Activated T-helper 17 cell treated with anti-CD3 and anti-CD28 coated beads, Interleukin-2, amount 50 U/mL, for 72 hours (primary cell): ENCODE results near the gene ATL2. TPM values are rescaled to one million over a fixed set of nuclear protein-coding genes. Genes with fewer than 3 reads are reported as not detected.
"Not testable (repeated sequence)": the region's sequence is repeated elsewhere in the genome, so short reads cannot be mapped to it uniquely, and the experiment has no call there.

ENCODE experiments used
- ATAC-seq: fragments of 150-1000 bp; cut with Tn5 transposase; replicated peaks from 2 replicates; pipeline ENCODE4 v1.10.0; 2021; ENCODE audit warnings: mild to moderate bottlenecking, moderate library complexity
- H3K27ac Mint-ChIP-seq: one replicate; pipeline ENCODE4 v1.8.0; 2022; ENCODE audit warnings: mixed read lengths
- H3K27me3 Mint-ChIP-seq: one replicate; pipeline ENCODE4 v1.8.0; 2022; ENCODE audit warnings: mixed read lengths
- H3K36me3 Mint-ChIP-seq: one replicate; pipeline ENCODE4 v1.8.0; 2022; ENCODE audit warnings: low read depth, mild to moderate bottlenecking, mixed read lengths
- H3K4me1 Mint-ChIP-seq: one replicate; pipeline ENCODE4 v1.8.0; 2022; ENCODE audit warnings: mixed read lengths
- H3K4me3 Mint-ChIP-seq: one replicate; pipeline ENCODE4 v1.8.0; 2022; ENCODE audit warnings: mild to moderate bottlenecking, mixed read lengths
- H3K9me3 Mint-ChIP-seq: one replicate; pipeline ENCODE4 v1.8.0; 2022; ENCODE audit warnings: mixed read lengths
- total RNA-seq, 2 donors: library from RNA; stranded (reverse); gene quantifications; one replicate each; pipeline ENCODE4 v1.2.3, GENCODE V29; 2022

Gene ATL2
- total RNA-seq, 2 donors from 2014 or later, result 30.9 to 52.8 TPM

DNA sequence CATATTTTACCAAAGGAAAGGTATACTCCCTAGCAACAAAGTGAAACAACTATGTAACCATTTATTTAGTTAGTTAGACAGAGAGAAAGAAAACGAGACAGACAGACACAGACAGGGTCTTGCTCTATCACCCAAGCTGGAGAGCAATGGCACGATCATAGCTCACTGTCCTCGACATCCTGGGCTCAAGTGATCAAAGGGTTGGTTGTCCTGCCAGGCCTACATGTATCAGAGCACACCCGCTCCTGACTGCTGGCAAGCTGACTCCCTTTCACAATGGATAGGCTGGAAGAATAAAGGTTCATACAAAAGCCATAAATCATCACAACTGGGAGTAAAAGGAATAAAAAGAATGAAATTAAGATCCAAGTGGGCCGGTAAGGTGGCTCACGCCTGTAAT, 53.5 kb downstream of the ATL2 start:
- ATAC-seq, result no peak
- Mint-ChIP-seq H3K27me3 (no peaks in the 10 kb centered on the region), H3K4me3 (no peak overlapping the region), H3K36me3 (peaks cover 52% of the 10 kb centered on the region), H3K27ac (no peak overlapping the region), H3K4me1 (peaks cover 21% of the 10 kb centered on the region), H3K9me3 (peaks cover 2% of the 10 kb centered on the region)

DNA sequence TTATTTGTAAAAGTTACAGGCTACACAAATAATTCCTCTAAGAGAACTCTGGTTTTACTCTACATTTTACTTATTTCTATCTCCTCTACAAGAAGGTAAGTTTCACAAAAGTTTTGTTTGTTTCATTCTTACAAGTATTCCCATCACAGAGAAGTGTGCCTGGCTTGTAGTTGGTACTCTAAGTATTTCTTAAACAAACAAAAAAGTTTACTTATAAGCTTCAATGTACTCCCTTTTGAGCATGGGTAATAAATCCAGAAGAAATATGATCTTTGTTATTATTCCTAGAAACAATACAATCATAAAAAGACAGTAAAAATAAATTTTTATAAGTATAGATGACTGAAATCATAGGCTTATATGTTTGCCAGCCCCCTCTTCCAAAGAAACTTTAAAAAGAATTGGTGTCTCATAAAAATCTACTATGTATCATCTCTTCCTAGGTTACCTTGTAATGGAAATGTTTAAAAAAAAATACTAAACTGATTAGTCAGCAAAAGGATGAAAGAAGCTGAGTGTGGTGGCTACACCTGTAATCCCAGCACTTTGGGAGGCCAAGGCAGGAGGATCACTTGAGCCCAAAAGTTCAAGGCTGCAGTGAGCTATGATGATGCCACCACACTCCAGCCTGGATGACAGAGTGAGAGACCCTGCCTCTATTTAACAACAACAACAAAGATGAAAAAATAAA, 54.7 kb downstream of the ATL2 start:
- no peaks in the 10 kb centered on the region for H3K9me3 Mint-ChIP-seq
- H3K27ac Mint-ChIP-seq, result no peak overlapping the region
- H3K27me3 Mint-ChIP-seq, result no peaks in the 10 kb centered on the region
- no peak for ATAC-seq
- peaks cover 62% of the 10 kb centered on the region for H3K36me3 Mint-ChIP-seq
- H3K4me1 Mint-ChIP-seq, result peaks cover 14% of the 10 kb centered on the region
- no peak overlapping the region for H3K4me3 Mint-ChIP-seq

DNA sequence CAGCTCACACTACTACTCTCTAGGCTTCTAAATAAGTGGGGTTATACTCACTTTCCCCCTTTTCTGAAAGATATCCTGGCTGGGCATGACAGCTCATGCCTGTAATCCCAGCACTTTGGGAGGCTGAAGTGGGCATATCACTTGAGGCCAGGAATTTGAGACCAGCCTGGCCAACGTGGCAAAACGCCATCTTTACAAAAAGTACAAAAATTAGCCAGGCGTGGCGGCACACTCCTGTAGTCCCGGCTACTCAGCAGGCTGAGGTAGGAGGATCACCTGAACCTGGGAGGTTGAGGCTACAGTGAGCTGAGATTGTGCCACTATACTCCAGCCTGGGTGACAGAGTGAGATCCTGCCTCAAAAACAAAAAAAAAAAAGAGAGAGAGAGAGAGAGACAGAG, 57.8 kb downstream of the ATL2 start:
- H3K4me1 Mint-ChIP-seq, H3K9me3 Mint-ChIP-seq, ATAC-seq, H3K27me3 Mint-ChIP-seq, H3K4me3 Mint-ChIP-seq: not testable (repeated sequence)
- peak overlapping the region; percentile 54 for H3K27ac Mint-ChIP-seq
- H3K36me3 Mint-ChIP-seq, result peaks cover 80% of the 10 kb centered on the region

DNA sequence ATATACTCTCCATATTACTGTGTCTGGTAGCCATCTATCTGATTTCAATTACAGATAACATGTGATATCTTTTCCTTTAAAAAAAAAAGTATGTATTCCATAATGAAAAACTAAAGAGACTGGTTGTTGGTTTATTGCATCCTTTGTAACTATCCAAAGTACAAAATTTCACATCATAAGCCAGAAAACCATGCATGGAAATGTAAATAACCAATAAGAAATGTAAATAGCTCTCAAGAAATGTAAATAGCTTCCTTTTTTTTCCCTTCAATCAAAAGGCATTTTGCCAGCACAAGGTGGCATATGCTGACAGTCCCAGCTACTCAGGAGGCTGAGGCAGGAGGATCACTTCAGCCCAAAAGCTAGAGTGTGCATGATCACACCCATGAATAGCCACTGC, 59.3 kb downstream of the ATL2 start:
- Mint-ChIP-seq H3K36me3 (peaks cover 87% of the 10 kb centered on the region), H3K27ac (no peak overlapping the region), H3K9me3 (no peaks in the 10 kb centered on the region), H3K4me1 (peaks cover 3% of the 10 kb centered on the region), H3K4me3 (no peak overlapping the region), H3K27me3 (no peaks in the 10 kb centered on the region)
- ATAC-seq, result no peak

DNA sequence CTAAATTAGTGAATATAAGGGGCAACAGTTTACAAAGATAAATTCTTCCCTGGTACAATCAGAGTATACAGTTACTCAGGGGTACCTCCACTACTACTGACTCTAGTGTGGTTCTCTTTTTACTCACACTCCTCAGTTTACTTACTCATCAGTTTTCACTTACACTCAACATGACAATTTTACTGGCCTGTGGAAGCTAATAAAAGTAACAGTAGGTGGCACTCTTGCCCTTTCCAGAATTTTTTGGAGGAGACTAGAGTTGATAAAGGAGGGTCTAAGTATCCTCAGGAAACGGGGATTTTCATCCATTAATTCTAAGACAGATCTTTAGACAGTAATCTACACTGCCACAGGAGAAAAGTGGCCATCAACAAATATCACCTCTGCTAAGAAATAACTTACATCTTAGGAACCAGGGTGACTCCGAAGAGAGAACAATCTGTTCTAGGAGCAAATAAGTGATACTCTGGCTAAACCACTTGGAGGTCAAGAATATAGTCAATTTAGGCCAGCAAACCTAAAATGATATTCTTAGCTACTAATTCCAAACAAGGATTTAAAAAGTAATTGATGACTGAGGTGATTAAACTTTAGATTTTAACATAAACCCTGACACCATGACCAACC, 61.3 kb downstream of the ATL2 start:
- H3K27ac Mint-ChIP-seq, result no peak overlapping the region
- peaks cover 89% of the 10 kb centered on the region for H3K36me3 Mint-ChIP-seq
- no peak overlapping the region for H3K4me3 Mint-ChIP-seq
- no peaks in the 10 kb centered on the region for H3K4me1 Mint-ChIP-seq
- no peaks in the 10 kb centered on the region for H3K9me3 Mint-ChIP-seq
- no peaks in the 10 kb centered on the region for H3K27me3 Mint-ChIP-seq
- peak; percentile 100 for ATAC-seq

DNA sequence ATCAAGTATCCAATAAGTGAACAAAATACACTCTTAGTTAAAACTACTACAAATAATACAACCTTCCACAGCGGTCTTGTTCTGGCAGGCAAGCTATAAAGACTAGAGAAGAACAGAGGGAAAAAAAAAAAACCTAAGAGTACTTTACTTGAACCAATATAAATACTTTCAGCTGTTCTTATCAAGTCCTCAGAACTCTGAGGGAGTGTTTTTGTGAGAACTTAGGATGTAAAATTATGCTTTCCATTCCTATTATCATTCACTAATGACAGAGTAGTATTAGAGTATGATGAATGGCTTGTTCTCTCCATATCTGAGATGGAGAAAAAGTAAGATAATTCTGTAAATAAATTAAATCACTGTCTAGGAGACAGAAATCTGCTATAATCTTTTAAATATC, 68.3 kb downstream of the ATL2 start:
- Mint-ChIP-seq H3K4me3 (no peak overlapping the region), H3K27ac (no peak overlapping the region), H3K36me3 (peaks cover 100% of the 10 kb centered on the region), H3K9me3 (no peaks in the 10 kb centered on the region), H3K4me1 (peaks cover 14% of the 10 kb centered on the region), H3K27me3 (no peaks in the 10 kb centered on the region)
- ATAC-seq, result no peak

DNA sequence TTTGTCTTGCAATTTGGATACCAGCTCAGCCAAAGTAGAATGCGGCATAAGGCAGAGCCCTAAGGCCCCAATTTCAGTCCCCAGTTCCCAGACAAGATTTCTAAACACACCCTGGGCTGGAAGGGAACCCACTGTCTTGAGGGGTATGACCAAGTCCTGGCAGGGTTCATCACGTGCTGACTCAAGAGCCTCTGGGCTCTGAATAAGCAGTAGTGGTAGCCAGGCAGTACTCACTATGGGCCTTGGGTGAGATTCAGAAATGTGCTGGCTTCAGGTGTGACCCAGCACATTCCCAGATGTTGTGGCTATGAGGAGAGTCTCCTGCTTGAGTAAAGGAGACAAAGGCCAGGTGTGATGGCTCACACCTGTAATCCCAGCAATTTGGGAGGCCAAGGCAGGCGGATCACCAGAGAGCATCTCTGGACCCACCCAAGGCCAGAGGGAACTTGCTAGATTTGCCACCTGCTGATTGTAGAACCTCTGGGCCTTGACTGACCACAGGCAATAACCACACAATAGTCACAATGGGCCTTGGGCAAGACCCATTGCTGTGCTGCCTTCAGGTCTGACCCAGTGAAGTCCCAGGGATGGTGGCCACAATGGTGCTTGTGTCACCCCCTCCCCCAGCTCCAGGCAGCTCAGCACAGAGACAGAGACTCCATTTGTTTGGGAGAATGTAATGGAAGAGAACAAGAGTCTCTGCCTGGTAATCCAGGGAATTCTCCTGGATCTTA, 74.9 kb downstream of the ATL2 start:
- H3K4me1 Mint-ChIP-seq, result peaks cover 26% of the 10 kb centered on the region
- H3K27ac Mint-ChIP-seq, result peak overlapping the region; percentile 42
- H3K36me3 Mint-ChIP-seq, result peaks cover 94% of the 10 kb centered on the region
- ATAC-seq, result peak; percentile 28
- H3K4me3 Mint-ChIP-seq, result no peak overlapping the region
- H3K27me3 Mint-ChIP-seq, result no peaks in the 10 kb centered on the region
- H3K9me3 Mint-ChIP-seq, result no peaks in the 10 kb centered on the region

DNA sequence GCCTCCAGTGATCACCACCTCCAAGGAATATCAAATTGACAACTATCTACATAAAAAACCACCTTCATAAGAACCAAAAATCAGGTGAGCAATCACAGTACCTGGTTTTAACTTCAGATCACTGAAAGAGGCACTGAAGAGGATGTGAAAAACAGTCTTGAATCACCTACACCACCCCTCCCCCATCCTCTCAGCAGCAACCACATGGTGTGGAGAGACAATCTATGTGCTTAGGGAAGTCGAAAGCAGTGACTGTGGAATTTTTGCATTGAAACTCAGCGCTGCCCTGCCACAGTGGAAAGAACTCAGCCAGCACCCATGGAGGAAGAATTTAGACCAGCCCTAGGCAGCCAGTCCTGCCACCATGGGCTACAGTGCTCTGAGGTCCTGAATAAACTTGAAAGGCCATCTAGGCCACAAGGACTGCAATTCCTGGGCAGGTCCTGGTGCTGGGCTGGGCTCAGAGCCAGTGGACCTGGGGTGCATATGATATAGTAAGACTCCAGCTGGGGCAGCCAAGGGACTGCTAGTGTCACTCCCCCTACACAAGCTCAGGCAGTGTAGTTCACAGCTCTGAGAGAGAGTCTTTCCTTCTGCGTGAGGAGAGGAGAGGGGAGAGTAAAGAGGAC, 75.6 kb downstream of the ATL2 start:
- peak; percentile 75 for ATAC-seq
- peaks cover 25% of the 10 kb centered on the region for H3K4me1 Mint-ChIP-seq
- peaks cover 94% of the 10 kb centered on the region for H3K36me3 Mint-ChIP-seq
- no peaks in the 10 kb centered on the region for H3K9me3 Mint-ChIP-seq
- H3K4me3 Mint-ChIP-seq, result no peak overlapping the region
- peak overlapping the region; percentile 25 for H3K27ac Mint-ChIP-seq
- H3K27me3 Mint-ChIP-seq, result no peaks in the 10 kb centered on the region

DNA sequence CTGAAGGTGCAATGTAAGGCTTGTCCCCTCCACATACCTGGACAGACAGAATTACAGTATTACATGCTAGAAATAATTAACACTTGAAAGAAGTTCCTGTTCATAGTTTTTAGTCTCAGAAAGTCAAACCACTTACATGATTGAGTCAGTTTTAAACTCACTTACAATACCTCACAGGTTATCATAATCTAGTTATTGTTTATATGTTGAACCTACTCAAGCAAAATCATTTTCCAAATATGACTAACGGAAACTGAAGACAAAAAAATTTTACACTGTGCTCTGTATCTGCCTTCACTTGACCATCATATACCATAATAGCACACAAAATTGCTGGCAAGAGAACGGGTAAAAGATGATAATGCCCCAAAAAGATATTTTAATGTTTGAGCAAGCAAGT, 78.5 kb downstream of the ATL2 start:
- Mint-ChIP-seq H3K9me3 (no peaks in the 10 kb centered on the region), H3K36me3 (peaks cover 79% of the 10 kb centered on the region), H3K27ac (peak overlapping the region; percentile 14), H3K27me3 (no peaks in the 10 kb centered on the region), H3K4me3 (no peak overlapping the region), H3K4me1 (peaks cover 12% of the 10 kb centered on the region)
- peak; percentile 53 for ATAC-seq

DNA sequence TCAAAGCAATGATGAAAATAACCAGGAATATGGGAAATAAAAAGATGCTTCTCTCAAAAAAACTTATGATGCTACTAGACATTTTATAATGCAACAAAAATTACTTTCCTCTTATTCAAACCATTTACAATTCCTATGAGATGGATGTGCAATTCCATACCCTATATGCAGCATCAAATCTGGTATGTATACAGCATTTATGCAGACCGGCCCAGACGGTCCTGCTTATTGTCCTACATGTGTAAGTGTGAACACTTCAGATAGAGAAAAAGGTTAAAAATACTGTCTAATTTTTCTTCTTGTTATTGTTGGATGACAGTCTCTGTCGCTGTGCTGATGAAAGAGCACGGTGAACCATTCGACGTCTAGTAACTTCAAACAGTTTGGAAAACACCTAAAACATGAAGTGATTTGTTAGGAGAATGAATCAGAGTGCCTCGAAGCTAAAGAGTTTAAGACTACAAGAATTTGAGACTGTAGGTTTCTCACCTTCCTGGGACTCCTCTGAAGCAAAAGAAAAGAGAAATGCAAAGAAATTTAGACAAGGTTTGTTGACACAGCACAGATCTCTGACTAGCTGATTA, 80.8 kb downstream of the ATL2 start:
- Mint-ChIP-seq H3K27ac (no peak overlapping the region), H3K4me3 (no peak overlapping the region), H3K36me3 (peaks cover 60% of the 10 kb centered on the region), H3K4me1 (peaks cover 9% of the 10 kb centered on the region), H3K27me3 (no peaks in the 10 kb centered on the region), H3K9me3 (no peaks in the 10 kb centered on the region)
- no peak for ATAC-seq

DNA sequence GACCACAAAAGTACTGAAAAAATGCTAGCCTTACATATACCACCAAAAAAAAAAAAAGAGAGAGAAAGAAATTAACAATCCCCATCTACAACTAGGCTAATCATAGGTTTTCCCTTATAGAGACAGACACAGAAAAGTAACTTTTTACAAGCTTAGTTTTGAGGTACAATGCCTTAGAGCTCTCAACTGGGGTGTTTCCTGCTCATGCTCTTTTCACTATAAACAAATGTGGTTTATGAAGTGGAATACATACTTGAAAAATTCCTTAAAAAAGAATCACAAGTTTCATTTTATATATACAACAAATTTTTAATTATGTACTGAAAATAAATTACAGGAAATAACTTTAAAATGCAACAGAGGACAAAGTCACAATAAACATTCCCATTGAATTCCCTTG, 82.5 kb downstream of the ATL2 start:
- Mint-ChIP-seq H3K9me3 (no peaks in the 10 kb centered on the region), H3K4me1 (peaks cover 6% of the 10 kb centered on the region), H3K27me3 (peaks cover 4% of the 10 kb centered on the region), H3K27ac (no peak overlapping the region), H3K4me3 (no peak overlapping the region), H3K36me3 (peaks cover 45% of the 10 kb centered on the region)
- no peak for ATAC-seq

DNA sequence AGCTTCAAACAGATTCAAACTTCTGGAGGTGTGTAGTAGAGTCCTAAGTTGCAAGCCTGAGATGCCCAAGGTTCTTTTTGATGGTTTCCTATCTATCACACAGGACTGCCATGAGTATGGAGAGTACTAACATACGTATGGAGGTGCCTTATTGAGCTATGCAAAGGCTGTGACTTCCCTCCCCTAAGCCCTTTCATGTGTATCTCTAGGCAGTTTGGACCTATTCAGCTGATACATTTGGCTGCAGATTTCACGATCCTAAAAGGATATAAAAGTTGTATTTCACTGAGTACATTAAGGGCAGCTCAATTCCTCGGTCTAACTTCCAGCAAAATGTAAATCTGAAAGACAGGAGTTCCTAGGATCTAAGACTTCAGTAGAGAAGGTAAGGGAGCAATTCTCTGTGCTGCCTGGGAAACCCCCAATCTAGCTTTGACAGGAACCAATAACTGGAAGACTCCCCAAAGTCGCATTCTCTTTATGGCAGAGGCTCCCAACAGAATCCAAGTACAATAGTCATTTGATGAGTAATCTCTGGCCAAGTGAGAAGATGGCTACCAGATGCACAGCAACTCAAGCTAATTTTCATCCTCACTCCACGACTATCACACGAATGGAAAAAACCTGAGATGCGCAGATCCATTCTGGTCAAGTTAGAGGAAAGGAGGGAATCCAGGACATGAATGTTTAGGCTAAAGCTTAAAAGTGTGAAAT, 83.8 kb downstream of the ATL2 start:
- Mint-ChIP-seq H3K27ac (no peak overlapping the region), H3K36me3 (peaks cover 32% of the 10 kb centered on the region), H3K27me3 (peaks cover 7% of the 10 kb centered on the region), H3K9me3 (no peaks in the 10 kb centered on the region), H3K4me3 (no peak overlapping the region), H3K4me1 (peaks cover 3% of the 10 kb centered on the region)
- ATAC-seq, result no peak

DNA sequence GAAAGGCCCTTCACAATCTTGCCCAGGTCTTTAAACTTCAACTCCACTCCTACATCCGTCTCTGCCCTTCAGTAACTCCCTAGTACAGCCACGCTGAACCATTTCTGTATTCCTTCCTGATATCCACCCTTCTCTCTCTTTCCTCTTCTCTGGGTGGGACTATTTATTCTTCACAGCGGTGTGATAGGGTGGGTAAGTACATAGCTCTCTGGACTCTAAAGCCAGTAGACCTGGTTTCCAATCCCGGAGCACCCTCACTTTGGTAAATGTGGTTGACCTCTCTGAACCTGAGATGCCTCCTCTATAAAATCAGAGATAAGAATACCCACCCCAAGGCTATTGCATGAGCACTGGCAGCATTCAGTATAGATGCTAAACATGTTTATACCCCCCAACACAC, 86.7 kb downstream of the ATL2 start:
- Mint-ChIP-seq H3K36me3 (peaks cover 3% of the 10 kb centered on the region), H3K27me3 (peaks cover 21% of the 10 kb centered on the region), H3K4me1 (no peaks in the 10 kb centered on the region), H3K27ac (no peak overlapping the region), H3K4me3 (no peak overlapping the region), H3K9me3 (no peaks in the 10 kb centered on the region)
- no peak for ATAC-seq

DNA sequence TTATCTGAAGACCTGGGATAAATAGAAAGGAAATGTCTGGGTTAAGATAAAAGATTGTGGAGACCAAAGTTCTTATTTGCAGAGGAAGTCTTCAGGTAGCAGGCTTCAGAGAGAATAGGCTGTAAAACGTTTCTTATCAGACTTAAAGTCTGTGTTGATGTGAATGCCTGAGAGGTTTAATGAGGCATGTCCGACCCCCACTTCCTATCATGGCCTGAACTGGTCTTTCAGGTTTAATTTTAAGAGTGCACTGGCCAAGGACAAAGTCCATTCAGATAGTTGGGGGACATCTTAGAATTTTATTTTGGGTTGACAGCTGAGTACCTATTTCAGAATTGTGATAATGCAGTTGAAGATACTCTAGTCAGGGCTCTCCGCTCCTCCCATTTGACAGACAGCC, 92.1 kb downstream of the ATL2 start:
- no peak overlapping the region for H3K27ac Mint-ChIP-seq
- peaks cover 27% of the 10 kb centered on the region for H3K27me3 Mint-ChIP-seq
- H3K4me1 Mint-ChIP-seq, result no peaks in the 10 kb centered on the region
- no peak overlapping the region for H3K4me3 Mint-ChIP-seq
- H3K36me3 Mint-ChIP-seq, result no peaks in the 10 kb centered on the region
- no peak for ATAC-seq
- H3K9me3 Mint-ChIP-seq, result no peaks in the 10 kb centered on the region
